ENCODE results near the gene SPP2.

The SPP2 gene

DNA sequence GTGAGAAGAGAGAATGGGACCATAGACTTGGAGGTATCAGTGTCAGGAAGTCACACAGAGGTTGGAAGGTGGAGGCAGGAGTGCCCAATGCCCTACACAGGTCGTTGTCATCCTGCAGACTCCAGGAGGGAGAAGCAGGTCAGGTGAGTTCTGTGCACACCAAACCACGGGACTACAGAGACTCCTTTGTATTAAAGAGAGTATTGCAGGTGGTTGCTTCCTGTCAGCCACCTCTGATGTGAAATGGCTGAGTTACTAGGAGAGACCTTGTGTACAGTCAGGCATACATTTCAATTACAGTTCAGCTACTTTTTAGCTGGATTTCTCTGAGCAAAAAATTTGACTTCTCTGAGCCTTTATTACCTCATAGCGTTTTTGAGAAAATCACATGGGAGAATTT is 51.6 kb downstream of the SPP2 start:
- no peak overlapping the region for H4K8ac ChIP-seq (ENCODE audit: low read depth, low read length)
- no peak overlapping the region for H3K14ac ChIP-seq (ENCODE audit: low read length)
- no peak overlapping the region for H2AK5ac ChIP-seq (ENCODE audit: low read length)
- H3K27ac ChIP-seq (ENCODE audit: low read depth, low read length) = no peak overlapping the region
- H3K36me3 ChIP-seq (ENCODE audit: control insufficient read depth in 1 of 2, insufficient read depth in 2 of 2, low read length in 2 of 2) = no peaks in the 10 kb centered on the region
- no peak overlapping the region for H2BK5ac ChIP-seq (ENCODE audit: low read depth, low read length, poor library complexity)
- no peak overlapping the region for H2BK12ac ChIP-seq (ENCODE audit: low read length)
- H3K4me1 ChIP-seq (ENCODE audit: control insufficient read depth in 1 of 2, insufficient read depth in 2 of 2, low read length in 2 of 2) = no peaks in the 10 kb centered on the region
- no peak overlapping the region for H3K4ac ChIP-seq (ENCODE audit: low read depth, low read length)
- H3K9me3 ChIP-seq (ENCODE audit: insufficient read depth, low read depth, low read length) = no peaks in the 10 kb centered on the region
- no peak overlapping the region for H3K4me2 ChIP-seq (ENCODE audit: low read length)
- no peak overlapping the region for H3K23ac ChIP-seq (ENCODE audit: low read length)
- no CpG with 5 or more reads among the region's 3 CpGs for WGBS (ENCODE audit: extremely low coverage, insufficient coverage, insufficient read length)
- H4K12ac ChIP-seq (ENCODE audit: low read depth, low read length) = no peak overlapping the region
- no peaks in the 10 kb centered on the region for H3K79me2 ChIP-seq (ENCODE audit: control insufficient read depth, insufficient read depth, low read length, poor library complexity)
- no peak overlapping the region for H3K18ac ChIP-seq (ENCODE audit: low read length)
- peak in 1 of 2 donors; percentile 13 for DNase-seq
- no peak overlapping the region for H3K4me3 ChIP-seq (ENCODE audit: low read depth, low read length)
- H3K9ac ChIP-seq (ENCODE audit: low read length) = no peak overlapping the region
- no peak overlapping the region for H2BK120ac ChIP-seq (ENCODE audit: insufficient read depth, low read length, poor library complexity)
- no peak overlapping the region for H2AFZ ChIP-seq (ENCODE audit: insufficient read depth, low read length, poor library complexity)
- no peaks in the 10 kb centered on the region for H3K79me1 ChIP-seq (ENCODE audit: low read length)
- H4K91ac ChIP-seq (ENCODE audit: low read depth, low read length) = no peak overlapping the region
- no peaks in the 10 kb centered on the region for H3K27me3 ChIP-seq (ENCODE audit: insufficient read depth, low read length)

DNA sequence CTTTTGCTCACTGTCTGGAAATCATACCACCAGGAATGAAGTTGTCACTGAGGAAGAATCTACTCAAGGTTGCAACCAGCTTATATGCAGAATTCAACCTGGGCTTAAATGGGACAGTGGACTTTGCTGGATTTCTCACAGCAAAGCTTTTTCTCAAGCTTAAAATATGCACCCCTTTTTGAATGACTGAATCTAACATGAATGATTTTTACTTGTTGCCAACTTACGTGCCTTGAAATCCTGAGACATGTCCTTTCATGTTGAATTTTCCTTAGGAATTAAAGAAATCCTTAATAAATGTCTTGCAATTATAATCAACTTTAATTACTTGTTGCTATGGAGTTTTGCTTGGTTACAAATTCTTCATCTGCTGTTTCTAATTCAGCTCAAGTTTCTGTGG is 57.4 kb downstream of the SPP2 start:
- H2AFZ ChIP-seq (ENCODE audit: insufficient read depth, low read length, poor library complexity) = no peak overlapping the region
- no CpG with 5 or more reads among the region's 1 CpG for WGBS (ENCODE audit: extremely low coverage, insufficient coverage, insufficient read length)
- H3K4me3 ChIP-seq (ENCODE audit: low read depth, low read length) = no peak overlapping the region

DNA sequence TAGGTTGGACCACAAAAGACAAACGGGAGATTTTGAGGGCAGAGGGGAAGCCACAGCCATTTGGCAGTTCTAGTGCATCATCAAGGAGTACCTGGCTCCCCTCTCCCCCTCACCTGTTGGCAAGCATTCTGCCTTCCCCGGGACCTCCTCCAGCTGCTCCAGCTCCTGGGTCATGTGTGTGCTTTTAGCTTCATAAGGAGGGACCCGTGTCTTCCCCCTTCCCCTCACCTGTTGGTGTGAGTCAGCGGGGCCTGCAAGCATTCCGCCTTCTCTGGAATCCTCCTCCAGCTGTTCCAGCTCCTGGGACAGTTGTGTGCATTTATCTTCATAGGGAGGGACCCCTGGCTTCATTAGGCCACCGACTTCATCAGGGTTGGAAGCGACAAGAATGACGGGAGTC is 58.8 kb downstream of the SPP2 start:
- no peaks in the 10 kb centered on the region for H3K4me1 ChIP-seq (ENCODE audit: control insufficient read depth in 1 of 2, insufficient read depth in 2 of 2, low read length in 2 of 2)
- no peaks in the 10 kb centered on the region for H3K79me2 ChIP-seq (ENCODE audit: control insufficient read depth, insufficient read depth, low read length, poor library complexity)
- H3K36me3 ChIP-seq (ENCODE audit: control insufficient read depth in 1 of 2, insufficient read depth in 2 of 2, low read length in 2 of 2) = no peaks in the 10 kb centered on the region
- H3K4me2 ChIP-seq (ENCODE audit: low read length) = no peak overlapping the region
- no peak overlapping the region for H3K18ac ChIP-seq (ENCODE audit: low read length)
- H2BK120ac ChIP-seq (ENCODE audit: insufficient read depth, low read length, poor library complexity) = no peak overlapping the region
- H4K12ac ChIP-seq (ENCODE audit: low read depth, low read length) = no peak overlapping the region
- H3K27ac ChIP-seq (ENCODE audit: low read depth, low read length) = no peak overlapping the region
- no peak overlapping the region for H4K8ac ChIP-seq (ENCODE audit: low read depth, low read length)
- WGBS (ENCODE audit: extremely low coverage, insufficient coverage, insufficient read length) = no CpG with 5 or more reads among the region's 8 CpGs
- no peak overlapping the region for H2BK12ac ChIP-seq (ENCODE audit: low read length)
- H2AK5ac ChIP-seq (ENCODE audit: low read length) = no peak overlapping the region
- no peak overlapping the region for H3K14ac ChIP-seq (ENCODE audit: low read length)
- no peak overlapping the region for H2BK5ac ChIP-seq (ENCODE audit: low read depth, low read length, poor library complexity)
- H3K27me3 ChIP-seq (ENCODE audit: insufficient read depth, low read length) = no peaks in the 10 kb centered on the region
- no peak overlapping the region for H2AFZ ChIP-seq (ENCODE audit: insufficient read depth, low read length, poor library complexity)
- H3K9ac ChIP-seq (ENCODE audit: low read length) = no peak overlapping the region
- no peak overlapping the region for H3K23ac ChIP-seq (ENCODE audit: low read length)
- H3K79me1 ChIP-seq (ENCODE audit: low read length) = no peaks in the 10 kb centered on the region
- no peaks in the 10 kb centered on the region for H3K9me3 ChIP-seq (ENCODE audit: insufficient read depth, low read depth, low read length)
- H4K91ac ChIP-seq (ENCODE audit: low read depth, low read length) = no peak overlapping the region
- no peak overlapping the region for H3K4ac ChIP-seq (ENCODE audit: low read depth, low read length)
- no peak for DNase-seq
- H3K4me3 ChIP-seq (ENCODE audit: low read depth, low read length) = no peak overlapping the region

More for the DNA sequence above, 57.4 kb downstream of the SPP2 start:
- Histone ChIP-seq H3K79me1 (ENCODE audit: low read length) (no peaks in the 10 kb centered on the region), H4K91ac (ENCODE audit: low read depth, low read length) (no peak overlapping the region), H3K4ac (ENCODE audit: low read depth, low read length) (no peak overlapping the region), H3K9me3 (ENCODE audit: insufficient read depth, low read depth, low read length) (no peaks in the 10 kb centered on the region), H2BK5ac (ENCODE audit: low read depth, low read length, poor library complexity) (no peak overlapping the region), H4K8ac (ENCODE audit: low read depth, low read length) (no peak overlapping the region), H3K4me2 (ENCODE audit: low read length) (no peak overlapping the region), H2BK12ac (ENCODE audit: low read length) (no peak overlapping the region), H2AK5ac (ENCODE audit: low read length) (no peak overlapping the region), H3K4me1 (ENCODE audit: control insufficient read depth in 1 of 2, insufficient read depth in 2 of 2, low read length in 2 of 2) (no peaks in the 10 kb centered on the region), H3K79me2 (ENCODE audit: control insufficient read depth, insufficient read depth, low read length, poor library complexity) (no peaks in the 10 kb centered on the region), H4K12ac (ENCODE audit: low read depth, low read length) (no peak overlapping the region), H3K14ac (ENCODE audit: low read length) (no peak overlapping the region), H3K36me3 (ENCODE audit: control insufficient read depth in 1 of 2, insufficient read depth in 2 of 2, low read length in 2 of 2) (no peaks in the 10 kb centered on the region), H3K23ac (ENCODE audit: low read length) (no peak overlapping the region), H3K27ac (ENCODE audit: low read depth, low read length) (no peak overlapping the region), H3K9ac (ENCODE audit: low read length) (no peak overlapping the region), H3K27me3 (ENCODE audit: insufficient read depth, low read length) (no peaks in the 10 kb centered on the region), H3K18ac (ENCODE audit: low read length) (no peak overlapping the region), H2BK120ac (ENCODE audit: insufficient read depth, low read length, poor library complexity) (no peak overlapping the region)
- DNase-seq = no peak

DNA sequence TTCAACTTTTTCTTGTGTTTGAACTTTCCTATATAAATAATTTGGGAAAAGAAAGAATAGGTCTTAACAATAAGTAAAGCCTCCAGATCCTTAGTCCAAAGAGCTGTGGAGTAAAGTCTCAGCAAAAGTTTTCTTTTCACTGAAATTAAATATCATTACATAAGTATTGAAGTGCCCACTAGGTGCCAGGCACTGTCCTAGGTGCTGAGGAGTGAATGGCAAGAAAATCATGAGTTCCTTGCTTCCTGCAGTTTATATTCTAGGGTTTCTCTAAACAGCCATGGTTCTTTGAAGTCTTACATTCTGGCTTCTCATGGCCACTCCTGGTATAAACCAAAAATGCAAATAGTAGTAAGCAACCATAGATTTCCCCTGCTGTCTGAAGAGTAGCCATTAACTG is 59.7 kb downstream of the SPP2 start:
- no peak overlapping the region for H3K4me3 ChIP-seq (ENCODE audit: low read depth, low read length)
- DNase-seq = no peak

More for the DNA sequence above, 59.7 kb downstream of the SPP2 start:
- H2BK12ac ChIP-seq (ENCODE audit: low read length) = no peak overlapping the region
- H4K12ac ChIP-seq (ENCODE audit: low read depth, low read length) = no peak overlapping the region
- H3K23ac ChIP-seq (ENCODE audit: low read length) = no peak overlapping the region
- H3K27me3 ChIP-seq (ENCODE audit: insufficient read depth, low read length) = no peaks in the 10 kb centered on the region
- H3K27ac ChIP-seq (ENCODE audit: low read depth, low read length) = no peak overlapping the region
- H3K14ac ChIP-seq (ENCODE audit: low read length) = no peak overlapping the region
- no peak overlapping the region for H2AFZ ChIP-seq (ENCODE audit: insufficient read depth, low read length, poor library complexity)
- no peak overlapping the region for H4K91ac ChIP-seq (ENCODE audit: low read depth, low read length)
- H2AK5ac ChIP-seq (ENCODE audit: low read length) = no peak overlapping the region
- no peak overlapping the region for H3K9ac ChIP-seq (ENCODE audit: low read length)
- no peaks in the 10 kb centered on the region for H3K4me1 ChIP-seq (ENCODE audit: control insufficient read depth in 1 of 2, insufficient read depth in 2 of 2, low read length in 2 of 2)
- H3K18ac ChIP-seq (ENCODE audit: low read length) = no peak overlapping the region
- H4K8ac ChIP-seq (ENCODE audit: low read depth, low read length) = no peak overlapping the region
- H3K4me2 ChIP-seq (ENCODE audit: low read length) = no peak overlapping the region
- no peaks in the 10 kb centered on the region for H3K36me3 ChIP-seq (ENCODE audit: control insufficient read depth in 1 of 2, insufficient read depth in 2 of 2, low read length in 2 of 2)
- H2BK120ac ChIP-seq (ENCODE audit: insufficient read depth, low read length, poor library complexity) = no peak overlapping the region
- H3K4ac ChIP-seq (ENCODE audit: low read depth, low read length) = no peak overlapping the region
- no peaks in the 10 kb centered on the region for H3K79me2 ChIP-seq (ENCODE audit: control insufficient read depth, insufficient read depth, low read length, poor library complexity)
- no peak overlapping the region for H2BK5ac ChIP-seq (ENCODE audit: low read depth, low read length, poor library complexity)
- H3K79me1 ChIP-seq (ENCODE audit: low read length) = no peaks in the 10 kb centered on the region
- H3K9me3 ChIP-seq (ENCODE audit: insufficient read depth, low read depth, low read length) = no peaks in the 10 kb centered on the region

All from trophoblast cell (in vitro differentiated cells and primary cell).